SU-DHL-6 (cell line): ENCODE data around the gene B3GALT5.

Experiments
- H2AFZ ChIP-seq: fragments of 200-600 bp; sonication (generic); 2 replicates; pipeline ENCODE4 v1.6.1; 2014; ENCODE audit warnings: low read depth, mild to moderate bottlenecking, moderate library complexity, mixed read lengths, antibody characterized with exemption, low read length; ENCODE audit not compliant: severe bottlenecking
- H3F3A ChIP-seq: fragments of 200-600 bp; shearing (Covaris generic); 2 replicates; pipeline ENCODE4 v1.6.0; 2016; ENCODE audit warnings: antibody characterized with exemption, mild to moderate bottlenecking; ENCODE audit not compliant: insufficient read depth
- H3K27ac ChIP-seq: fragments of 200-600 bp; sonication (generic); 2 replicates; pipeline ENCODE4 v1.5.1; 2016; ENCODE audit warnings: low read depth, mild to moderate bottlenecking, low read length, moderate library complexity, mixed read lengths
- H3K27me3 ChIP-seq: fragments of 200-600 bp; sonication (generic), shearing (Covaris generic); 2 replicates; pipeline ENCODE4 v1.6.0; 2014; ENCODE audit warnings: mild to moderate bottlenecking, low read length
- H3K36me3 ChIP-seq: fragments of 200-600 bp; sonication (generic); 2 replicates; pipeline ENCODE4 v1.6.1; 2014; ENCODE audit warnings: mild to moderate bottlenecking, low read length, mixed read lengths
- H3K4me2 ChIP-seq: fragments of 300-600, 200-600 bp; shearing (Covaris generic), sonication (generic); 2 replicates; pipeline ENCODE4 v1.6.0; 2014; ENCODE audit warnings: low read length, low read depth, mild to moderate bottlenecking; ENCODE audit not compliant: poor library complexity, severe bottlenecking
- H3K4me3 ChIP-seq: fragments of 200-600 bp; sonication (generic); 2 replicates; pipeline ENCODE4 v1.5.1; 2014; ENCODE audit warnings: antibody characterized with exemption, low read length, mild to moderate bottlenecking, mixed read lengths; ENCODE audit not compliant: insufficient read depth, poor library complexity, severe bottlenecking
- H3K79me2 ChIP-seq: fragments of 200-600 bp; sonication (generic); 2 replicates; pipeline ENCODE4 v1.6.1; 2014; ENCODE audit warnings: mild to moderate bottlenecking, low read length, moderate library complexity; ENCODE audit not compliant: insufficient read depth
- H3K9ac ChIP-seq: fragments of 200-600 bp; sonication (generic); 2 replicates; pipeline ENCODE4 v1.7.0; 2014; ENCODE audit warnings: mild to moderate bottlenecking, low read length
- H3K9me2 ChIP-seq: fragments of 200-600 bp; sonication (generic); replicated peaks from 2 replicates; pipeline ENCODE4 v1.6.1; 2014; ENCODE audit warnings: low read length; ENCODE audit not compliant: insufficient read depth
- H3K9me3 ChIP-seq: fragments of 200-600 bp; sonication (generic); 2 replicates; pipeline ENCODE4 v1.6.1; 2014; ENCODE audit warnings: low read length, mixed read lengths; ENCODE audit not compliant: insufficient read depth
- H4K20me1 ChIP-seq: fragments of 200-600 bp; sonication (generic); 2 replicates; pipeline ENCODE4 v1.6.1; 2014; ENCODE audit warnings: low read depth, mild to moderate bottlenecking, antibody characterized with exemption, low read length, moderate library complexity, mixed read lengths
- CTCF ChIP-seq: fragments of 200-600 bp; sonication (generic); IDR thresholded peaks from one replicate; pipeline ENCODE4 v1.5.1; 2017; ENCODE audit warnings: antibody characterized with exemption, mild to moderate bottlenecking, low read length, moderate library complexity; ENCODE audit not compliant: insufficient read depth, poor library complexity, severe bottlenecking
- EZH2phosphoT487 ChIP-seq: fragments of 200-600 bp; sonication (generic), shearing (Covaris generic); conservative IDR thresholded peaks from 2 replicates; pipeline ENCODE4 v1.6.1; 2018; ENCODE audit warnings: mild to moderate bottlenecking, antibody characterized with exemption, low read length, moderate library complexity, mixed read lengths

The B3GALT5 gene

GRCh38 chr21:39710866-39711265 lies 98.1 kb downstream of the B3GALT5 start:
- Histone ChIP-seq H3K9me2 (no peaks in the 10 kb centered on the region), H3K36me3 (no peaks in the 10 kb centered on the region), H3K4me3 (no peak overlapping the region), H3K79me2 (no peaks in the 10 kb centered on the region), H3F3A (no peaks in the 10 kb centered on the region), H3K4me2 (no peak overlapping the region), H4K20me1 (no peaks in the 10 kb centered on the region), H3K27me3 (no peaks in the 10 kb centered on the region), H3K9me3 (no peaks in the 10 kb centered on the region), H3K27ac (no peak overlapping the region), H2AFZ (no peak overlapping the region), H3K9ac (no peak overlapping the region)
- no peak for TF ChIP-seq CTCF
- TF ChIP-seq EZH2phosphoT487, result no peak

GRCh38 chr21:39712273-39712672 lies 99.5 kb downstream of the B3GALT5 start:
- no peaks in the 10 kb centered on the region for H3K9me2 ChIP-seq
- no peak overlapping the region for H3K9ac ChIP-seq
- H3F3A ChIP-seq, result no peaks in the 10 kb centered on the region
- no peaks in the 10 kb centered on the region for H3K36me3 ChIP-seq
- TF ChIP-seq EZH2phosphoT487 (no peak), CTCF (no peak)
- no peaks in the 10 kb centered on the region for H4K20me1 ChIP-seq
- no peaks in the 10 kb centered on the region for H3K27me3 ChIP-seq
- H2AFZ ChIP-seq, result no peak overlapping the region
- no peak overlapping the region for H3K4me2 ChIP-seq
- no peaks in the 10 kb centered on the region for H3K9me3 ChIP-seq
- no peaks in the 10 kb centered on the region for H3K79me2 ChIP-seq
- no peak overlapping the region for H3K27ac ChIP-seq
- H3K4me3 ChIP-seq, result no peak overlapping the region

GRCh38 chr21:39712976-39713375 lies 100.2 kb downstream of the B3GALT5 start:
- Histone ChIP-seq H3K4me3 (no peak overlapping the region), H3K79me2 (no peaks in the 10 kb centered on the region), H4K20me1 (no peaks in the 10 kb centered on the region), H3K9me2 (no peaks in the 10 kb centered on the region), H3K9ac (no peak overlapping the region), H2AFZ (no peak overlapping the region), H3F3A (no peaks in the 10 kb centered on the region), H3K4me2 (no peak overlapping the region), H3K27me3 (no peaks in the 10 kb centered on the region), H3K27ac (no peak overlapping the region), H3K9me3 (no peaks in the 10 kb centered on the region), H3K36me3 (no peaks in the 10 kb centered on the region)
- TF ChIP-seq EZH2phosphoT487, result no peak
- TF ChIP-seq CTCF, result no peak
